ENCODE data around the gene HOXB6. TPM values are rescaled to one million over a fixed set of nuclear protein-coding genes. Genes with fewer than 3 reads are reported as not detected.

HOXB6 gene
- total and polyA plus RNA-seq, 2 experiments from 2014 or later, result 0.12 TPM; not detected in 1

- Histone ChIP-seq H3K36me3 (no peaks in the 10 kb centered on the region), H3K9me3 (ENCODE audit: low read depth) (no peaks in the 10 kb centered on the region), H3K27ac (no peak overlapping the region), H3K27me3 (peaks cover 100% of the 10 kb centered on the region), H3K4me1 (ENCODE audit: low read depth) (peaks cover 6% of the 10 kb centered on the region), H3K4me3 (no peak overlapping the region)
- no peak for TF ChIP-seq CTCF (IDR thresholded peaks at IDR 0.05; ENCODE audit: low read depth, low read length)
- DNase-seq (ENCODE audit: low read depth in 1 of 2, low spot score in 1 of 2), result no peak
Observed at GRCh38 chr17:48587276-48588073, 17.3 kb downstream of the HOXB6 start.

- no peaks in the 10 kb centered on the region for H3K36me3 ChIP-seq
- no peak for DNase-seq (ENCODE audit: low read depth in 1 of 2, low spot score in 1 of 2)
- H3K27ac ChIP-seq, result no peak overlapping the region
- no peak for TF ChIP-seq CTCF (IDR thresholded peaks at IDR 0.05; ENCODE audit: low read depth, low read length)
- H3K4me3 ChIP-seq, result no peak overlapping the region
- H3K9me3 ChIP-seq (ENCODE audit: low read depth), result no peaks in the 10 kb centered on the region
- peaks cover 6% of the 10 kb centered on the region for H3K4me1 ChIP-seq (ENCODE audit: low read depth)
- H3K27me3 ChIP-seq, result peaks cover 100% of the 10 kb centered on the region
Observed at GRCh38 chr17:48586355-48587258, 18.2 kb downstream of the HOXB6 start.

GRCh38 chr17:48584223-48584741 lies 20.5 kb downstream of the HOXB6 start:
- TF ChIP-seq CTCF (IDR thresholded peaks at IDR 0.05; ENCODE audit: low read depth, low read length), result no peak
- Histone ChIP-seq H3K9me3 (ENCODE audit: low read depth) (no peaks in the 10 kb centered on the region), H3K27me3 (peaks cover 100% of the 10 kb centered on the region), H3K36me3 (no peaks in the 10 kb centered on the region), H3K4me3 (no peak overlapping the region), H3K27ac (no peak overlapping the region), H3K4me1 (ENCODE audit: low read depth) (peaks cover 6% of the 10 kb centered on the region)
- DNase-seq (ENCODE audit: low read depth in 1 of 2, low spot score in 1 of 2), result no peak

- no peaks in the 10 kb centered on the region for H3K36me3 ChIP-seq
- TF ChIP-seq CTCF (IDR thresholded peaks at IDR 0.05; ENCODE audit: low read depth, low read length), result no peak
- H3K4me3 ChIP-seq, result no peak overlapping the region
- no peak for DNase-seq (ENCODE audit: low read depth in 1 of 2, low spot score in 1 of 2)
- peaks cover 6% of the 10 kb centered on the region for H3K4me1 ChIP-seq (ENCODE audit: low read depth)
- H3K9me3 ChIP-seq (ENCODE audit: low read depth), result no peaks in the 10 kb centered on the region
- H3K27ac ChIP-seq, result no peak overlapping the region
- peaks cover 100% of the 10 kb centered on the region for H3K27me3 ChIP-seq
Observed at GRCh38 chr17:48583708-48584222, 21.0 kb downstream of the HOXB6 start.

- no peak for TF ChIP-seq CTCF (IDR thresholded peaks at IDR 0.05; ENCODE audit: low read depth, low read length)
- peaks cover 97% of the 10 kb centered on the region for H3K27me3 ChIP-seq
- H3K4me3 ChIP-seq, result no peak overlapping the region
- H3K36me3 ChIP-seq, result no peaks in the 10 kb centered on the region
- H3K4me1 ChIP-seq (ENCODE audit: low read depth), result peaks cover 6% of the 10 kb centered on the region
- H3K9me3 ChIP-seq (ENCODE audit: low read depth), result no peaks in the 10 kb centered on the region
- no peak for DNase-seq (ENCODE audit: low read depth in 1 of 2, low spot score in 1 of 2)
- no peak overlapping the region for H3K27ac ChIP-seq
Observed at GRCh38 chr17:48582750-48583069, 22.1 kb downstream of the HOXB6 start.

All from cardiac muscle cell (in vitro differentiated cells and primary cell).